NCI-H2107 treated with DMSO at 0.1 percent for 48 hours (cell line): Measurements from ENCODE around the gene CD47.

Experiments used
- DNase-seq: peaks from one replicate; lab custom pipeline; 2025; ENCODE audit not compliant: unreplicated experiment; lab: John Stamatoyannopoulos, UW

The CD47 gene

GRCh38 chr3:108091498-108092250 is 843 bp upstream of the CD47 start:
- no peak for DNase-seq

GRCh38 chr3:108090049-108090700 is 656 bp downstream of the CD47 start:
- peak; percentile 34 for DNase-seq

GRCh38 chr3:108089579-108089978 is 1.3 kb downstream of the CD47 start:
- DNase-seq, result no peak

GRCh38 chr3:108088697-108089096 is 2.1 kb downstream of the CD47 start:
- peak; percentile 57 for DNase-seq

- DNase-seq, result no peak
These were observed 2.7 kb downstream of the CD47 start for GRCh38 chr3:108088146-108088545.

- DNase-seq, result no peak
These were observed 4.2 kb downstream of the CD47 start for GRCh38 chr3:108086653-108087052.

GRCh38 chr3:108085810-108086350 is 5.0 kb downstream of the CD47 start:
- no peak for DNase-seq

GRCh38 chr3:108085370-108085769 is 5.5 kb downstream of the CD47 start:
- DNase-seq, result no peak

GRCh38 chr3:108079877-108080276 is 11.0 kb downstream of the CD47 start:
- no peak for DNase-seq

GRCh38 chr3:108079043-108079442 is 11.8 kb downstream of the CD47 start:
- DNase-seq, result no peak

- no peak for DNase-seq
These were observed 14.3 kb downstream of the CD47 start for GRCh38 chr3:108076564-108076963.

GRCh38 chr3:108073764-108074431 is 16.9 kb downstream of the CD47 start:
- DNase-seq, result no peak

- no peak for DNase-seq
These were observed 19.5 kb downstream of the CD47 start for GRCh38 chr3:108071368-108071767.

- DNase-seq, result no peak
These were observed 20.5 kb downstream of the CD47 start for GRCh38 chr3:108070356-108070755.

GRCh38 chr3:108067768-108068167 is 23.1 kb downstream of the CD47 start:
- no peak for DNase-seq

GRCh38 chr3:108065096-108065495 is 25.7 kb downstream of the CD47 start:
- DNase-seq, result no peak

- DNase-seq, result no peak
These were observed 26.4 kb downstream of the CD47 start for GRCh38 chr3:108064293-108064887.

- DNase-seq, result no peak
These were observed 28.8 kb downstream of the CD47 start for GRCh38 chr3:108062051-108062450.

- no peak for DNase-seq
These were observed 30.5 kb downstream of the CD47 start for GRCh38 chr3:108060331-108060730.

GRCh38 chr3:108055931-108056330 is 34.9 kb downstream of the CD47 start:
- DNase-seq, result no peak

- no peak for DNase-seq
These were observed 35.9 kb downstream of the CD47 start for GRCh38 chr3:108054935-108055334.
